Measurements from ENCODE around the gene MKI67.

DNA sequence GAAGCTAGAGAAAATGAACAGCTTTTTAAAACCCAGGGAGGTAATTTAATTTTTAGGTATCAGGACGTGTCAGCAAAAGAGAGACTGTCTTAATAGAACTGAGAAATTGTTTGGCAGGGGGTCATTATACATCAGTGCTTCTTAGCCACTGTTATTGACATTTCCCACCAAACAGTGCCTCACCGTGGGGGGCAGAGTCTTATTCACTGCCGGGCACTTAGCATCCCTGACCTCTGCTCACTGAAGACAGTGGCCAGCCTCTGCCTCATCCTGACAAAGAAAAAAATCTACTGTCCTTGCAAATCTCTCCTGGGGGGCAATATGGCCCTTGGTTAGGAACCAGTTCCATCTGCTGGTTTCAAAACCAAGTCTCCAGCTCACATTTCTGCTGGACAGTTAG lies 14.2 kb upstream of the MKI67 start:
- no peak for TF ChIP-seq MXI1 (IDR thresholded peaks at IDR 0.05; ENCODE audit: low read depth, low read length)
- TF ChIP-seq, protein P1, sequence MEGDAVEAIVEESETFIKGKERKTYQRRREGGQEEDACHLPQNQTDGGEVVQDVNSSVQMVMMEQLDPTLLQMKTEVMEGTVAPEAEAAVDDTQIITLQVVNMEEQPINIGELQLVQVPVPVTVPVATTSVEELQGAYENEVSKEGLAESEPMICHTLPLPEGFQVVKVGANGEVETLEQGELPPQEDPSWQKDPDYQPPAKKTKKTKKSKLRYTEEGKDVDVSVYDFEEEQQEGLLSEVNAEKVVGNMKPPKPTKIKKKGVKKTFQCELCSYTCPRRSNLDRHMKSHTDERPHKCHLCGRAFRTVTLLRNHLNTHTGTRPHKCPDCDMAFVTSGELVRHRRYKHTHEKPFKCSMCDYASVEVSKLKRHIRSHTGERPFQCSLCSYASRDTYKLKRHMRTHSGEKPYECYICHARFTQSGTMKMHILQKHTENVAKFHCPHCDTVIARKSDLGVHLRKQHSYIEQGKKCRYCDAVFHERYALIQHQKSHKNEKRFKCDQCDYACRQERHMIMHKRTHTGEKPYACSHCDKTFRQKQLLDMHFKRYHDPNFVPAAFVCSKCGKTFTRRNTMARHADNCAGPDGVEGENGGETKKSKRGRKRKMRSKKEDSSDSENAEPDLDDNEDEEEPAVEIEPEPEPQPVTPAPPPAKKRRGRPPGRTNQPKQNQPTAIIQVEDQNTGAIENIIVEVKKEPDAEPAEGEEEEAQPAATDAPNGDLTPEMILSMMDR (IDR thresholded peaks at IDR 0.05) = no peak
- TF ChIP-seq EZH2phosphoT487 (IDR thresholded peaks at IDR 0.05; ENCODE audit: borderline replicate concordance, low read depth) = no peak
- TF ChIP-seq POLR2AphosphoS5 (IDR thresholded peaks at IDR 0.05; ENCODE audit: low read depth, low read length) = no peak
- TF ChIP-seq, protein P2, sequence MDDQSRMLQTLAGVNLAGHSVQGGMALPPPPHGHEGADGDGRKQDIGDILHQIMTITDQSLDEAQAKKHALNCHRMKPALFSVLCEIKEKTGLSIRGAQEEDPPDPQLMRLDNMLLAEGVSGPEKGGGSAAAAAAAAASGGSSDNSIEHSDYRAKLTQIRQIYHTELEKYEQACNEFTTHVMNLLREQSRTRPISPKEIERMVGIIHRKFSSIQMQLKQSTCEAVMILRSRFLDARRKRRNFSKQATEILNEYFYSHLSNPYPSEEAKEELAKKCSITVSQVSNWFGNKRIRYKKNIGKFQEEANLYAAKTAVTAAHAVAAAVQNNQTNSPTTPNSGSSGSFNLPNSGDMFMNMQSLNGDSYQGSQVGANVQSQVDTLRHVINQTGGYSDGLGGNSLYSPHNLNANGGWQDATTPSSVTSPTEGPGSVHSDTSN (IDR thresholded peaks at IDR 0.05) = no peak
- no peak for TF ChIP-seq TAF1 (IDR thresholded peaks at IDR 0.05; ENCODE audit: borderline replicate concordance, low read depth, low read length)
- TF ChIP-seq RAD21 (IDR thresholded peaks at IDR 0.05; ENCODE audit: low read length) = no peak
